ENCODE measurements around the gene DNAJB8. TPM values are rescaled to one million over a fixed set of nuclear protein-coding genes. Genes with fewer than 3 reads are reported as not detected.

DNAJB8 gene
- total RNA-seq, 1 experiment from 2014 or later, result not detected

DNA sequence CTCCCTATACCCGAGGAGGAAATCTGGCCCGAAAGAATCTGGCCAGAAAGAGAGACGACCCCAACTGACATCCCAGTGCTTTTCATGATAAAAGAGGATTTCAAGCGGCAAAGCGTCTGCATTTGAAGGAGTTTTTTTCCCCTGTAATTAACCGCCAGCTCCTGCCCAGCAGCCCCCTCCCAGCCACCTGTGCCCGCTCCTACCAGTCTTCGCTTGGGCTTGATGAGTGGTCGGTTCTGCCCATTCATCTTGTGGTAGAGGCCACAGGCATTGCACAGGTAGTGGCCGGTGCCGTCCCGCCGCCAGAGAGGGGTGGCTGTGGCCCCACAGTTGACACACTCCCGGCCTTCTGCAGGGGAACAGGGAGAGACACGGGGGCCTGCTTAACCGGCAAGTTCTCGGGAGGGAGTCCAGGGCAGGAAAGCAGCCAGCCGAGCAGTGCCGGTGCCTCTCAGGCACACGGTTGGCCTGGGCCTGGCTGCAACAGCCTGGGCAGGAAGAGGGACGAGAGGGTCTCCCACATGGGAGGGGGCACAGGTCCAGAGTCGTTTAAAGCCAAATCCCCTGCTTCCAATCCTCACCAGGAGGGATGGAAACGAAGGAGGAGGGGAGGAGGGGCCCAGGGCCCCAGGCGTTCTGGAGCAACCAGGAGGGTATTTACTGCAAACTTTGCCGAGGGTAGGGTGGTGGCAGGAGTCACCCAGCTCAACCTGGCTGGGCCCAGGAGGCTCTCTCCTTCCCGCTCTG lies 17.1 kb upstream of the DNAJB8 start:
- DNase-seq (ENCODE audit: low read depth), result no peak

DNA sequence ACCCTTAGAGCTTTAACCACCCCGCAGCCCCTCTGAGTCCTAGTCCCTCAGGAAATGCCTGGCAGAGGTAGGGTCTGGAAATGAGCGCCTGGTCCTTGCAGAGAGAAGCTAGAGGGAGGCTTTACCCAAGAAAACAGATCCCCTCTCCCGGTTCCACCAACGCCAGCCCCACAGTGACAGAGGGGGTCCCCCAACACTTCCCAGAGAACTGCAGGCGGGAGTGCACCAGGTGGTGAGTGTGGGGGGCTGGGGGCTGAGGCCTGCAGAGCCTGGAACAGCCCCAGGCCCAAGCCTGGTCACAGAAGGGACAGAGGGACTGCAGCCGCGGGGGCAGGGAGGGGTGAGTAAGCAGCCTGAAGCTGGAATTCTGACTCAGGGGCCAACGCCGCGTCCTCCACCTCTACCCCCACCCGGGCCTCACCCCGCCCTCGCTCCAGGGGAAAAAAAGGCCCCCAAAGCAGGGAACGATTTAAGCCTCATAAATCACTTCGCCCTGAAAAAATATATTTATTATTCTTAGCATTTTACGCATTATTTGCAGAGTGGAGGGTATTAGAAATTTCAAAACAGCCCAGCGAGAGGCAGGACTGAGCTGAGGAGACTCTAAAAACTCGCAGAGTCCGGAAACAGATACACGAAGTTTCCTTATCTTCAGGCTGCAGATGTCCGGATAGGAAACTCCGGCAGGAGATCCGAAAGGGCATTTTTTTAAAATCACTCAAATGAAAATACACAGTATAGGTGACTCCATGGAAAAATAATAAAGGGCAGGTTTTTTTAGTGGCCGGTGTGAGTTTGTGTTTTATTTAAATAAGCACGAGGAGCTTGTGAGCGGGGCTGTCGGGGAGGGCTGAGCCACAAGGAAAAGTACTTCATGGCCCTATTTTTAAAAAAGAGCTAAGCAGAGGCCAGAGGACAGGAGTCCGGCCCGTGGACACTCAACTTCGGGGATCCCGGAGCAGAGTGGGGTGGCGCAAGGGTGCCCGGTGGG lies 16.3 kb upstream of the DNAJB8 start:
- DNase-seq (ENCODE audit: low read depth), result peak; percentile 83

DNA sequence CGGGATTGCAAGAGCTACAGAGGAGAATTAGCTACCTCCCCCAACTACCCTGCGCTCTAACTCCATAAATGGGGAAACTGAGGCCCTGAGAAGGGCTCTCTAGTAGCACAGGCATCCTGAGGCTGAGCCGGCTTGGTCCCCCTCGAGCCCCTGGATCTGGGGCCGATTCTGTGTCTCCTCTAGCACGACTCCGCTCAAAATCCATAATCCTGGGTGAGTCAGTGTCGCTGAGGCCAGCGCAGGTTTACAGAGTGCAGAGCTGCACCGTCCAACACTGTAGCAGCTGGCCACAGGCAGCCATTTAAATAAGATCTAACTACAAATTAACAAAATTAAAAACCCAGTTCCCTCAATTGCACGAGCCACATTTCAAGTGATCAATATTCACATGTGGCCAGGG lies 15.5 kb upstream of the DNAJB8 start:
- DNase-seq (ENCODE audit: low read depth), result no peak

DNA sequence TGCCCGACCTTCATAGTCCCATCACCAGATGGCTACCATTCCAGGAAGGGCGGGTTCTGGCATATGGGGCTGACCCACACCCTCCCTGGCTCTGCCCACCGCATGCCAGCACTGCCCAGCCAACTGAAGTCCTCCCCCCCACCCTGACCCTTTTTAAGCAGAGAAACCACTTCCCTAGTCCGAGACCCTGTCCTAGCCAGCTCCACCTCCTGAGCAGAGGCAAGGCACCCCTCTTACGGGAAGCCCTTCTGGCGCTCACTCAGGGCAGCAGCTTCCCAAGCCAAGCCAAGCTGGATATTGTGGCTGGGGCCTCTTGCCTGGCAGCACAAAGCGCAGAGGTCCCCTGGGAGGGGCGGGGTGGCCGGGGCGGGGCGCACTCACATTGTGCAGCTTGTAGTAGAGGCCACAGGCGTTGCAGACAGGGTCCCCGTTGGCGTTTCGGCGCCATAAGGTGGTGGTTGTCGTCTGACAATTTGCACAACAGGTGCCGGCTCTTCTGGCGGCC lies 14.8 kb upstream of the DNAJB8 start:
- DNase-seq (ENCODE audit: low read depth), result no peak

DNA sequence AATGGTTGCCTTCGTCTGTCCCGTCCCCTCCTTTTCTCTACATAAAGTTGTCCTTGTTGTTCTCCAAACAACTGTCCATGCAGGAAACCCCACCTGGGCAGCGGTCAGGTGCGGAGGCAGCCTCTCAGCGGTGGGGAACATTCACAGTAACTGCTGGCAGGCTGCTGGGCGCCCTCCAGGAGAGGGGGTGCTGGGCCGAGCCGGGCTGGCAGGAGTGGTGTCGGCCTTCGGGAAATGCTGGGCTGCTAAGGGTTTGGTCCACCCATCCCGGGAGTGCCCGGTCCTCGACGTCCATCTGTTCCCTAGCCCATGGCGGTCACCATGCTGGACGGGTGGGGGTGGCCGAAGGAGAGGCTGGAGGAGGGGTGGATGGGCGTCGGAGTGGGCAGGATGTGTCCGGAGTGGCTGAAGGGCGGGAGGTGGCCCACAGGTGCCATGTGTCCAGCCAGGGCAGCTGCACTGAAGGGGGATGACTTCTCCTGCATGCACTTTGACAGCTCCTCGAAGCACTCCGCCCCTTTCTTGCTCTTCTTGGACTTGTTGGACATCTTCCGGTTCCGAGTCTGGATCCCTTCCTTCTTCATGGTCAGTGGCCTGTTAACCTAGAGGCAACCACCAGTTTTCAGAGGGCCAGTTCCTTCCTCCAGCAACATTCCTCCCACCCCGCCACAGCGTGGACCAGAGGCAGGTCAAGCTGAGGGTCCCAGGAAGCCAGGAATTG lies 14.2 kb upstream of the DNAJB8 start:
- no peak for DNase-seq (ENCODE audit: low read depth)

DNA sequence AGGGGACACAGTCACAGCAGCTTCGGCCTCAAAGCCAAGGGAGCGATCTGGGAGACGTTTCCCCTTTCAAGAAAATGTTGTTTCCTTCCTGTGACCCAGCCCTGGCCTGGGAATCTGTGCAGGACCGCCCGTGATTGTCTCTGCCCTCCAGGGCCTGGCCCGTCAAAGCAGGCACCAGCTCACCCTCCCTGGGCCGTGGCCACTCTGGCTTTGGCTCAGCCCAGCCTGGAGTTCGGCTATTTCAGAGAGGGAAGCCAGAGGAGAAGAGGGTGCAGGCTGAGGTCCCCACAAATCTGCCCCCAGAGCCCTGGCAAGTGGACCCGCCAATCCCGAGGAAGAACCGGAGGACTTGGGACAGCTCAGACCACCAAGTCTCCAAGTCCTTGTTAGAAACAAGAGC lies 13.6 kb upstream of the DNAJB8 start:
- no peak for DNase-seq (ENCODE audit: low read depth)

DNA sequence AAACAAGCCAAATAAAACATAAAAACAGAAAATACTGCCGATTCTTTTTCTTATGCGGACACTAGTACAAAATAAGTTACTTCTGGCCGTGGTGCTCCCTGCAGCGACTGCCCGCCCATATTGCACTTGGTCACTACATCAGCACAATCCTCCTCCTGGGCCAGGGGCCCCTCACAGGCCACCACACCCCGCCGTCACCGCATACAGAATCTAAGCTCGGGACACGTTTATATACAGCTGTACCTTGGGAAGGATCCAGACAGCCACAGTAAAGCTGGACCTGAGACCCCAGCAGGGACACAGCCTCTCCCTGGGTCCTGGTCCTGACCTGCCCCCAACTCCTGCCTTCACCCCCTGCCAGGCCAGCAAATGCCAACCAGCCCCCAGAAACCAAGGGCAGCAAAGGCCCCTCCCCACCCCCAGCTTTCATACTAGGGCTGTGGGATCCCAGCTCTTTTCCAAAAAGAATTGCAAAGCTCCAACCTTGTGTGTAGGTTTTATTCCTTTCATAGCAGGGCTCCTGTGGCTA lies 12.9 kb upstream of the DNAJB8 start:
- DNase-seq (ENCODE audit: low read depth), result no peak

DNA sequence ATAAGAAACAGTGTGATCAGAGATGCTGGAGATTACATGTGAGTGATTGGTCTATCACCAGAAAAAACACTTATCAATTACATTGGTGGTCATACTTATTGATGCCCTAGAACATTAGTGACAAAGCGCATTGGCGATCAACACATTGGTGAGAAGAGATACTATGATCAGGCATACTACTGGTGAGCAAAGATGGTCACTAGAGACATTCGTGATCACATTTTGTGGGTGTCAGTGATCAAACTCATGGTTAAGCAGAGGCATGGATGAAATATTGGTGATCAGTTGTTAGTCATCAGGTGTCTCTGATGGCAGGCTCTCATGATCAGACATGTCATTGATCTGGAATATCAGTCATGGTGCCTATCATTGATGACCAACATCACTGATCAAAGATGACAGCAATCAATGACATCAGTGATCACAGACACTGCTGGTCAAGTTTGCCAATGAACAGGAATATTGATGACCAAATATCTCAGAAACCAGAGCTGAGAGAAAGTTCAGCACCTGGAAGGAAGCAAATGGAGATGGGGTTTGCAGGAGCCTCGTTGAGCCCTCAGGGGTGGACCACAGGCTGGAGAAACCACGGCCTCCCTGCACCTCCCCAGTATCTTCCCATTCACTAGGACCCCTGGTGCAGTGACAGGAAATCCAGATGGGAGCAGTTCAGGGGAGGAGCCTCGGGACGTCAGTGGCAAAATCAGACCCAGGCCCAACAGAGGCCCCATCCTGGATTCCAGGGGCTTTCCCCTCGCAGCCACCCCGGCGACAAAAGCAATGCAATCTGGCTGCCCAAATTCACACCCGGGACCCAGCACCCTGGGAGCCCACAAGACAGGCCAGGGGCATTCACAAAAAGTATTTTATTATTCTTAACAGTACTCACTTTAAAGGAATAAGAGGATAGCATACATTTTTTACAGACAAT lies 12.2 kb upstream of the DNAJB8 start:
- DNase-seq (ENCODE audit: low read depth), result no peak

DNA sequence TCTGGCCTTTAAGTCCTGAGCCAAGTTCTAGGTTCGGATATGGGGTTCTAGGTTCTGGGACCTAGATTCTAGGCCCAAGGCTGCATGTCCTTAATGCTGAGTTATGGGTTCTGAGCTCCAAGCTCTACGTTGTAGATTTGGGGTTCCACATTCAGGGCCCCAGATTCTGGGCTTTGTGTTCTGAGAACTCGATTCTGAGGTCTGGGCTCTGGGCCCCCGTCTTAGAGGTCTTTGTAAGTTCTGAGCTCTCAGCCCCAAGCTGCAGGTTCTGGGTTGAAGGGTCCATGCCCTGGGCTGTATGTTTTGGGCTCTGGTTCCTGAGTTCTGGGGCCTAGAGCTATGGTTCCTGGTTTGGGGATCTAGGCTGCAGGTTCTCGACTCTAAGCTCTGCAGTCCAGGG lies 10.0 kb upstream of the DNAJB8 start:
- DNase-seq (ENCODE audit: low read depth), result no peak

DNA sequence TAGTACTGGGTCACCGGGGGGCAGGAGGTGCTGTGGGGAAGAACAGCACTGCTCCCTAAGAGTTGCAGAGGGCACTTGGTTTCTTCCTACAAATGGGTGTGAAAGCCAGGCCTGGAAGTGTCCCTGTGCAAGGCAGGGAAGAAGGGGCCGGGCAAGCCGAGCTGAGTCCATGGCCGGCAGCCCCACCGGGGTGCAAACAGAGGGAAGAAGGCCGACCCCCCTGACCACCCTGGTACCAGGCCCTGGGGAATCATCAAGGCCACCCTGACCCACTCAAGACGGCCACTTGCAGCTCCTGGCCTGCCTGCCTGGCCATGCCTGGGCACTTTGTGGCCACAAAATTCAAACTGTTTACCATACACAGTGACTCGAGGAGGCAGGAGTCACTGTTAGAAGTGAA lies 8.7 kb upstream of the DNAJB8 start:
- no peak for DNase-seq (ENCODE audit: low read depth)

DNA sequence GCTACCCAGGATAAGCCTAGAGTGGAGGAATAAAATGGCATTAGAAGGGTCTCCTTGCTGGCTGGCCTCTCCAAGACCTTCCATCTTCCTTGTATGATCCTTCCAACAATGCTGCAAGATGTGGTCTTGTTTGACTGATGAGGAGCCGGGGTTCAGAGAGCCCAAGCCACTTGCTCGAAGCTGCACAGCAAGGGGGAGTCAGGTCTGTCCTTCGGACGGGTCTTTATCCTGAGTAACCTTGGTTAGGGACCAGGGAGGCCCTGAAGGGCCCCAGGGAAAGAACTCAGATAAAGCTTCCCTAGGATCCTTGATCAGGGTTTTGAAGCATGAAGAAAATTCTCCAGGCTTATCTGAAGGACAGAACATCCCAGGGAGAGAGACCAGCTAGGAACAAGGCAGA lies 7.0 kb upstream of the DNAJB8 start:
- DNase-seq (ENCODE audit: low read depth), result no peak

DNA sequence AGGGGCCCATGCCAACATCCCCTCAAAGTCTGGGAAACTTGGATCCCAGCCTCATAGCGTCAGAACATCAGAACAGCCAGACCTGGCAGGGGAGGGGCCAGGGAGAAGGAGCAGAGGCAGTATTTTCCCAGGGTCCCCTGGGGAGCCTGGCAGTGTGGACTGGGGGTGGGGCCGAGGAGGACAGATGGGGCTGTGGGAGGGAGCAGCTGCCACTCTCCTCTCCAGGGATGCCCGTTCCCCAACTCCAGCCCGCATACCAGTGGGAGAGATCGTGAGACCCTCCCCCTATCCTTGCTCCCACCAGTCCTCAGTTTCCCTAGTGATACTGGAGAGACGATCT lies 6.5 kb upstream of the DNAJB8 start:
- no peak for DNase-seq (ENCODE audit: low read depth)

DNA sequence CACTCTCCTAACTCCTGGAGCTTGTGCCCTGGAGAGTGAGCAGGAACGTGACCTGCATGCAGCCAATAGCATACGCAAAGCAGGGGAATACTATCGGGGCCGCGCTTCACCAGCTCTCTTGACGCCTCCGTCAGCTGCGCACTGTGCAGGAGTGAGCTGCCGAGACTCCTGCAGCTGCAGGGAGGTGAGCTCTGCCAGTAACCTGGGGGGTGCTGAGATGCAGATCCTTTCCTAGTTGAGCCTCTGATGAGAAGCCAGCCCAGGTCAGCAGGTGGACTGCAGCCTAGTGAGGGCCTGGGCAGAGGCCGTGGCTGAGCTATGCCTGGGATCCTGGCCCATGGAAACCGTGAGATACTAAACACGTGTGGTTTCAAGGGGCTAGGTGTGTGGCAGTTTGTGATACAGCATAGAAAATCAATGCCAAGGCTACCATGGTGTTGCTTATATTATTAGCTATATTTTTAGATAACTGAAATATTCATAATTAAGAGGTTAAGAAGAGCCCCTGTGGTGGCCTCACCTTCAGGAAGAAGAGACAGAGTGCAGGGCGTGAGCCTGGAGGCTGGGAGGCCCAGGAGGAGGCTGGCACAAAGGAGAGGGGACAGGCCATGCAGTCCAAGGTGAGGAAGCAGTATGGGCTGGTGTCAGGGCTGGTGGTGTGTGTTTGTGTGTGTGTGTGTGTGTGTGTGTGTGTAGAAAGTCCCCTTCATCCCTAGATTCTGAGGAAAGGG lies 5.9 kb upstream of the DNAJB8 start:
- no peak for DNase-seq (ENCODE audit: low read depth)

DNA sequence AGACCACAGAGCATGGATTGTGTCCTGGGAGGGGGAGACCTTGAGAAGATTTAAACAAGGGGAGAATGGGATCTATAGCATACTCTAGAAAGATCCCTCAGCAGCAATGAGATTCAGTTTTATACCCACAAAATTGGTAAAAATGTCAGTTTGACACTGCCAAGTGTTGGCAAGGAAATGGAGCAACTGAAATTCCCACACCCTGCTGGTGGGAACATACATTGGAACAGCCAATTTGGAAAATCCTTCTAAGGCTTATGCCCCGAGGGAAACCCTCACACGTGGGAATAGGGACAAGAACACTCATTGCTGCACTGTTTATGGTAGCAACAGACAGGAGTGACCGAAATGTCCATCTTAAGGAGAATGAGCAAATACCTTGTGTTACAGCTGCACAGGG lies 5.0 kb upstream of the DNAJB8 start:
- DNase-seq (ENCODE audit: low read depth), result no peak

DNA sequence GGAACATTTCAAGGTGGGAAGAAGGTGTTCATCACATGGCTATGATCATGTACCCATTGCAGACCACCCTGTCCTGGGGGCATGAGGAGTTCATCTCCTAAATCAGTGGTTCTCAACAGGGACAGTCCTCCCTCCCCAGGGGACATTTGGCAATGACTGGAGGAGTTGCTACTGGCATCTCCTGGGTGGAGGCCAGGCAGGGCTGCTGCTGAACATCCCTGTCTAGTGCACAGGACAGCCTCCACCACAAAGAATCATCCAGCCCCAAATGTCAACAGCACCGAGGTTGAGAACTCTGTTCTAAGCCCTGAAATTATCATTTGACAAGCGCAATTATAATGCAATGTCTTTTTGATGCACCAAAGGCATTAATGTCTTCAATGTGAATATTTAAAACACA lies 4.4 kb upstream of the DNAJB8 start:
- no peak for DNase-seq (ENCODE audit: low read depth)

DNA sequence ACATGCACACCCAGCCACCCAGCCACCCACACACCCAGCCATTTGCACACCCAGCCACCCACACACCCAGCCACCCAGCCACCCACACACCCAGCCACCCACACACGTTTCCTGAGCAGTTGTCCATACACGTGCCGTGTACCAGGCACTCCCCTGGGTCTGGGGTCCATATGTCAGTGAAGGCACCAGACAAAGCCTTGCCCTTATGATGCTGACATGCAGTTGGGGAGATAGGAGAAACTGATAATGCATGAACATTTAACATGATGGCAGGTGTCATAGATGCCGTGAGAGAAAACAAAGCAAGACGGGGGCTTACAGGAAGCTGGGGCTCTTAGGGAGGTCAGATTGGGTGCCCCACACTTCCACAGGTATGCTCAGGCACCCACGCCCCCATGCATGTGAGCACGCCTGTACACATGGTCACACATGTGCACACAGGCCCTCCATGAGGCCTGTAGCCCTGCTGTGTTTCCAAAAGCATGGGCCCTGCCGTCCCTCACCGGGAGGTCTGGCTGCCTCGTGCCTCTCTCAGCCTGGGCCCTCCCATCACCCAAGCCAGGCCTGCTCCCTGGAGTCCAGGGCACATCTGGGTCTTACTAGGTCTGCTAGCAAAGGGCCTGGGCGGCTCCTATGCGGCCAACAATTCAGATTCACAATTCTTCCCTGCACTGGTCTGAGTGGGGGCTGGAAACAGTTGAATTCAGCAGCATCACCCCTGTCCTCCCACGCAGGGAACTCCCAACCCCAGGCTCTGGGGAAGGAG lies 3.6 kb upstream of the DNAJB8 start:
- DNase-seq (ENCODE audit: low read depth), result no peak

DNA sequence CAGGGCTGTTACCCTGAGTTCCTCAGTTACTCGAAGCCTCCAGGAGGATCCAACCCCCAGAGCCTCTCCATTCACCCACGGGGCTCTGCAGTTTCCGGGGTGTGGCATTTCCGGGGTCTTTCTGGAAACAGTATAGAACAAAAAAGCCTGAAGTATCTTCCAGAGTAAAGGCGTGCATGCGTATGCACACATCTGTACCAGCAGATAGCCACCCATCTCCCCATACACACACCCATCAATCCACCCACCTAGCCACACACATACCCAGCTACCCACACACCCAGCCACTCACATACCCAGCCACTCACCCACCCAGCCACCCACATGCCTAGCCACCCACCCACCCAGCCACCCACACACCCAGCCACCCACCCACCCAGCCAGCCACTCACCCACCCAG lies 2.9 kb upstream of the DNAJB8 start:
- no peak for DNase-seq (ENCODE audit: low read depth)

DNA sequence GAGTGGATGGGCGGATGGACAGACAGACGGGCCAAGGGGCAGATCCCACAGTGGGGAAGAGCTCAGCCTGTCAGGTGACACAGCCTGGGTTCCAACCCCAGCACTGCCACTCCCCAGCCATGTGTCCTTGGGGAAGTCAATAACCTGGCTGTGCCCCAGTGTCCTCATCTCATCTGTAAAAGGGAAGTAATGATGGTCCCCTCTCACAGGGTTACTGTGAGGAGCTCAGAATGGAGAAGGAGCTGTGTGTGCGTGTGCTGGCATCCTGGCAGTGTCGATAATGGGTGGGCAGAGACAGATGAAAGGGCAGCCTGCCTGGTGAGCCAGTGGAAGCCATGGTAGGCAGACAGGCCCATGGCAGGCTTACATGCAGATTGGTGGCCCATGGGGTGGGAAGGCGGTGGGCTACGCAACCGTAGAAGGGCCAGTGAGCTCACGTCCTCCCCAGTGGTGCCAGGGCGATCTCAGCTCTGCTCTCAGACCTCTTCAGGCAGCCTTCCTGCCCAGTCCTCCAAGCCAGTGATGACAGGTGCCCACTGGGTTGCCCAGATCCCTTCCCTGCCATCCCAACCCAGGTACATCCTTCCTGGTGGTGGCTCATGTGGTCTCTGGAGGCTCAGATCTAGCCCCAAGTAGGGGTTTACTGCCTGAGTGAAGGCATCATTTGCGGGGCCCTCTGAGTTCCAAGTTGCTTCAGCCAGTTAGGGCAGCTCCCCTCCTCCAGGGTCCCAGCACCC lies 2.3 kb upstream of the DNAJB8 start:
- no peak for DNase-seq (ENCODE audit: low read depth)

DNA sequence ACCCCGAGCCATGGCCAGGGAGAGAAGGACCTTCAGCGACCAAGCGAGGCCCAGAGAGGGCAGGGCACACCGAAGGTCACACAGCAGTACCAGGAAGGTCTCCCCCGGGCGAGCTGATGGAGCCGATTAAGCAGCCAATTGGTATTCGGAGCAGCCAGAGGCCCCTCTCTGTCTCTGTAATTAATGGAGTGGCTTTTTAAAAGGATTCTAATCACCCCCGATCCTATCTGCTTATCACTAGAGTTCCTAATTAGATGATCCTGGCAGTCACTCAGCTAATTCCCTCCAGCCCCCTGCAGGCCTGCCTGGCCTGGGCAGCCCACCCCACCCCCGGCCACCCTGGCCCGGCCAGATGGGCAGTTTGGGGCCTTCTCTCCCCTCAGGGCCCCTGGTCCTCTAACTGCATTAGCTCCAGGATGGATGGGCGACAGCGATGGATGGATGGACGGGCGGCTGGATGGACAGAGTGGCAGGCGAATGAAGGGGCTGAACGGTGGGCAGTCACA lies 1.6 kb upstream of the DNAJB8 start:
- DNase-seq (ENCODE audit: low read depth), result no peak
